GM10248 (cell line): Measurements from ENCODE around the gene TWF2.

Experiments
- CTCF ChIA-PET: fragments of 300-600 bp; sonication (Branson Sonifier 250); formaldehyde crosslinking; extraction: SDS; loops from one replicate; lab custom pipeline; 2021; ENCODE audit warnings: antibody characterized with exemption; lab: Yijun Ruan, JAX
- POLR2A ChIA-PET: fragments of 350-650 bp; sonication (Branson Sonifier 250); formaldehyde crosslinking; extraction: SDS; loops from one replicate; lab custom pipeline; 2020; ENCODE audit warnings: antibody characterized with exemption; lab: Yijun Ruan, JAX
- DNase-seq: peaks from one replicate; pipeline ENCODE4 v3.0.0; 2012; ENCODE audit errors: extremely low spot score
- TF ChIP-seq, protein P1 (sequence below): IDR thresholded peaks from 2 replicates; pipeline ENCODE4 v1.5.1; 2012; ENCODE audit warnings: mild to moderate bottlenecking, low read depth; ENCODE audit errors: extremely low read depth, missing control alignments, control extremely low read depth

Gene TWF2

GRCh38 chr3:52218937-52219650, 19.9 kb downstream of the TWF2 start:
- TF ChIP-seq, protein P1, sequence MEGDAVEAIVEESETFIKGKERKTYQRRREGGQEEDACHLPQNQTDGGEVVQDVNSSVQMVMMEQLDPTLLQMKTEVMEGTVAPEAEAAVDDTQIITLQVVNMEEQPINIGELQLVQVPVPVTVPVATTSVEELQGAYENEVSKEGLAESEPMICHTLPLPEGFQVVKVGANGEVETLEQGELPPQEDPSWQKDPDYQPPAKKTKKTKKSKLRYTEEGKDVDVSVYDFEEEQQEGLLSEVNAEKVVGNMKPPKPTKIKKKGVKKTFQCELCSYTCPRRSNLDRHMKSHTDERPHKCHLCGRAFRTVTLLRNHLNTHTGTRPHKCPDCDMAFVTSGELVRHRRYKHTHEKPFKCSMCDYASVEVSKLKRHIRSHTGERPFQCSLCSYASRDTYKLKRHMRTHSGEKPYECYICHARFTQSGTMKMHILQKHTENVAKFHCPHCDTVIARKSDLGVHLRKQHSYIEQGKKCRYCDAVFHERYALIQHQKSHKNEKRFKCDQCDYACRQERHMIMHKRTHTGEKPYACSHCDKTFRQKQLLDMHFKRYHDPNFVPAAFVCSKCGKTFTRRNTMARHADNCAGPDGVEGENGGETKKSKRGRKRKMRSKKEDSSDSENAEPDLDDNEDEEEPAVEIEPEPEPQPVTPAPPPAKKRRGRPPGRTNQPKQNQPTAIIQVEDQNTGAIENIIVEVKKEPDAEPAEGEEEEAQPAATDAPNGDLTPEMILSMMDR = no peak
- DNase-seq = no peak
- ChIA-PET CTCF (interaction anchor here (0.9 to 11.6 kb wide), 18 partner anchors 12 to 228 kb away, joined by 3 to 172 read pairs (median 14); partner anchors contain the start of genes PPM1M, SEMA3G, TWF2 and WDR82), POLR2A (interaction anchor here (0.8 kb wide), 1 partner anchor 40 kb away, joined by 3 read pairs; no protein-coding TSS in a partner anchor)

GRCh38 chr3:52218454-52218853, 20.5 kb downstream of the TWF2 start:
- POLR2A ChIA-PET = no interaction called here
- TF ChIP-seq, protein P1 = no peak
- CTCF ChIA-PET = interaction anchor here (1.4 to 11.6 kb wide), 7 partner anchors 12 to 229 kb away, joined by 3 to 172 read pairs (median 39); partner anchors contain the start of genes SEMA3G and WDR82
- no peak for DNase-seq

- DNase-seq = no peak
- ChIA-PET POLR2A (no interaction called here), CTCF (interaction anchor here (1.5 to 11.6 kb wide), 5 partner anchors 11 to 229 kb away, joined by 3 to 172 read pairs (median 98); partner anchors contain the start of gene SEMA3G)
- TF ChIP-seq, protein P1 = no peak
These were observed 20.9 kb downstream of the TWF2 start for GRCh38 chr3:52218026-52218425.

DNA sequence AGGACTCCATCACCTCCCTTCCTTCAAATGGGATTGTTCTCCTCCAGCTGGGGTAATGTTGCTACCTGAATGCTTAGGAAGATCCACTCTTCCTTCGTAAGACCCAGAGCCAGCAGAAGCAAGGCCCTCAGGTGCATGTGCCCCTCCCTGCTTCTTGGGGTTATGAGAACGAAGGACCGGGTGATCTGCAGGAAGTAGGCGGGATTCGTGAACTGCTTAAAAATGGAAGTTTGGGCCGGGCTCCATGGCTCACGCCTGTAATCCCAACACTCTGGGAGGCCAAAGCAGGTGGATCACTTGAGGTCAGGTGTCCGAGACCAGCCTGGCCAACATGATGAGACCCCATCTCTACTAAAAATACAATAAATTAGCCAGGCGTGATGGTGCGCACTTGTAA, 21.6 kb downstream of the TWF2 start:
- CTCF ChIA-PET = interaction anchor here (1.0 to 11.6 kb wide), 9 partner anchors 8 to 230 kb away, joined by 3 to 172 read pairs (median 5); partner anchors contain the start of genes SEMA3G, TLR9 and WDR82
- no peak for DNase-seq
- TF ChIP-seq, protein P1 = no peak
- POLR2A ChIA-PET = interaction anchor here (1.0 kb wide), 1 partner anchor 8 kb away, joined by 3 read pairs; the partner anchor contains the start of gene TLR9

DNA sequence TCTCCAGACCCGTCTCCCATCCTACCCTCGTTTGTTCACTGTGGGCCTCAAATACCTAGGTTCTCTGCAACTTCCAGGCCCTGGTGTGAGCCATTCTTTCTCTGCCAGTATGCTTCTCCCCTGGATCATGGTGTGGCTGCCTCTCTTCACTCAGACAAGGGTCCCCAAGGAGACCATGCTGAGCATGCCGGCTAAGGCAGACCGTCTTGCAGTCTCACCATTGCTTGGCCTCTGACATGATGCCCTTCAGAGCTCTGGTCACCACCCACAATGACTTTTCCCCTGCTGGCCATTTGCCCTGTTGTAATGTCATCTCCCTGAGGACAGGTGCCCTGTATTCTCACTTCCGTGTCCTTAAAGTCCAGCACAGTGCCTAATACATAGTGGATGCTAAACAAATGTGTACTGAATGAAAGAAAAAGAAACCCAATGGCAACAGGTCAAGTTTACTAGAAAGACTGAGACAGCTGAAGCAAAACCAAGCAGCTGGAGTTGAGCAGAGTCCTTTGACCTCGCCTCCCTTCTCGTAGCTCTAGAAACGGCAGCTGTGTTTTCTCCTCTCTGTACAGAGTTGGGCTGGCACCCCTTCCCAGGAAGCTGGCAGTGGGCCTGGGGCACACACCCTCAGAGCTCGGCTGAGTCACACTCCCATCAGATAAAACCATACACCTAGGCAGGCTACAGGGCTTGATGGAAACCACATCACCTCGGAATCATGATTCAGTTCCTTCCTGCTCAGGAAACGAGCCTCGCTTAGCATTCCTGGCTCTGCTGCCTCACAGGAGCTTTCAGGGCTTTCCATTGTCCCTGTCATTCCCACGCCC, 22.2 kb downstream of the TWF2 start:
- TF ChIP-seq, protein P1 = no peak
- POLR2A ChIA-PET = interaction anchor here (1.0 kb wide), 1 partner anchor 9 kb away, joined by 3 read pairs; the partner anchor contains the start of gene TLR9
- CTCF ChIA-PET = interaction anchor here (1.0 to 11.6 kb wide), 9 partner anchors 9 to 230 kb away, joined by 3 to 172 read pairs (median 5); partner anchors contain the start of genes SEMA3G, TLR9 and WDR82
- no peak for DNase-seq

DNA sequence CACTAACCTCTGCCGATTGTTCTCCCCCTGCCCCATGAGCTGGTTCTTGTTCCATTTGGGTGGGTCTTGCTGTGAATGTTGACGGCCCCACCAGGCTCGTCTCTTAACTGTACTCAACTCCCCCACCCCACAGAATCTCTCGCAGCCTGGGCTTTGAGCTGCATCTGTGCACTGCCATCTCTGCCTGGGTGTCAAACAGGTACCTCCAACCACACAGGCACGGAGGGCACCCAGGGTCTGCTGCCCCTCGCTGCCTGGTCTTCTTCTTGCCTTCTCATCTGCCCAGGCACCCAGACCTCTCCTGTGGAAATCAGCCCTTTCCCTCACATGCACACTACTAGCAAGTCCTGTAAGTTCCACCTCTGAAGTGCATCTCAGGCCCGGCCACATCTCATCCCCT, 23.6 kb downstream of the TWF2 start:
- ChIA-PET CTCF (interaction anchor here (1.6 to 11.6 kb wide), 4 partner anchors 9 to 124 kb away, joined by 5 to 172 read pairs (median 119); partner anchors contain the start of gene TLR9), POLR2A (interaction anchor here (0.8 to 1.5 kb wide), 3 partner anchors 9 to 219 kb away, joined by 3 to 6 read pairs (median 3); partner anchors contain the start of genes PPM1M and RPL29)
- DNase-seq = no peak
- TF ChIP-seq, protein P1 = no peak
